HCT116 (cell line): Measurements from ENCODE around the gene SERPINE3. TPM values are rescaled to one million over a fixed set of nuclear protein-coding genes. Genes with fewer than 3 reads are reported as not detected.

Experiments used
- ATAC-seq: fragments of 200-7000 bp; cut with Tn5 transposase; 2 replicates; pipeline ENCODE4 v1.9.1; 2020; ENCODE audit warnings: mild to moderate bottlenecking, moderate library complexity
- BruUV-seq: library from RNA; stranded (reverse); fragments of 400-500 nt; replicated peaks from 2 replicates; lab custom pipeline; 2021; lab: Mats Ljungman, UMichigan
- CTCF ChIA-PET: fragments of 300-600 bp; sonication (Branson Sonifier 250); formaldehyde crosslinking; loops from one replicate; lab custom pipeline; 2021; ENCODE audit warnings: antibody characterized with exemption; lab: Charles Lee
- POLR2A ChIA-PET: fragments of 300-600, 350-600 bp; sonication (Branson Sonifier 250); formaldehyde crosslinking; loops from one replicate; lab custom pipeline; 2021; ENCODE audit warnings: antibody characterized with exemption; lab: Charles Lee
- RAD21 ChIA-PET, 2 experiments: fragments of 300-600 bp; sonication (Branson Sonifier 250); formaldehyde crosslinking; loops; one replicate each; lab custom pipeline; 2023; ENCODE audit warnings: low total read pairs in 2 of 2; ENCODE audit not compliant: uncharacterized antibody in 2 of 2, unreplicated experiment in 2 of 2, low non-redundant PET in 1 of 2; lab: Charles Lee
- DNase-seq: peaks from one replicate; pipeline ENCODE4 v3.0.0-alpha.2; 2010; ENCODE audit warnings: low read depth, low spot score
- H2AFZ ChIP-seq: fragments of 200-600 bp; shearing (Covaris generic), sonication (generic); 2 replicates; pipeline ENCODE4 v1.6.1; 2017; ENCODE audit warnings: low read depth, mixed run types, mixed read lengths, antibody characterized with exemption, low read length; ENCODE audit not compliant: poor library complexity, severe bottlenecking
- H3K27ac ChIP-seq: 2 replicates; pipeline ENCODE4 v1.5.1; 2012; ENCODE audit warnings: low read depth, low read length
- H3K27me3 ChIP-seq: fragments of 200-600 bp; sonication (generic); 2 replicates; pipeline ENCODE4 v1.6.1; 2016; ENCODE audit warnings: mixed run types, low read length, mixed read lengths; ENCODE audit not compliant: insufficient read depth
- H3K36me3 ChIP-seq, 2 experiments: fragments of 200-500 bp in 1 of 2; fragments of 200-600 bp in 1 of 2; sonication (Bioruptor generic) in 1 of 2; sonication (generic) in 1 of 2; 2 replicates each; pipeline versions ENCODE4 v1.5.1 to v1.6.1; 2014 to 2016; ENCODE audit warnings: low read length in 2 of 2, inconsistent platforms in 1 of 2, mixed read lengths in 1 of 2, mixed run types in 1 of 2; ENCODE audit not compliant: insufficient read depth in 2 of 2, control insufficient read depth in 1 of 2
- H3K4me1 ChIP-seq, 2 experiments: fragments of 200-600 bp in 1 of 2; sonication (generic) in 1 of 2; 2 replicates each; pipeline versions ENCODE4 v1.5.1 to v1.6.1; 2012 to 2017; ENCODE audit warnings: low read length in 2 of 2, inconsistent platforms in 1 of 2, mild to moderate bottlenecking in 1 of 2, mixed read lengths in 1 of 2, mixed run types in 1 of 2, moderate library complexity in 1 of 2; ENCODE audit not compliant: insufficient read depth in 2 of 2, control insufficient read depth in 1 of 2
- H3K4me2 ChIP-seq: fragments of 200-600 bp; sonication (generic); 2 replicates; pipeline ENCODE4 v1.6.1; 2017; ENCODE audit warnings: mixed run types, low read length, mixed read lengths
- H3K4me3 ChIP-seq, 2 experiments: fragments of 200-600 bp in 1 of 2; sonication (generic) in 1 of 2; replicated peaks in 1 of 2; 2 replicates each; pipeline ENCODE4 v1.5.1; 2011 to 2016; ENCODE audit warnings: low read length in 2 of 2, control low read depth in 1 of 2, low read depth in 1 of 2, mild to moderate bottlenecking in 1 of 2, mixed read lengths in 1 of 2, mixed run types in 1 of 2
- H3K79me2 ChIP-seq: fragments of 200-600 bp; sonication (generic); 2 replicates; pipeline ENCODE4 v1.6.1; 2017; ENCODE audit warnings: mild to moderate bottlenecking, mixed run types, low read length, moderate library complexity, mixed read lengths; ENCODE audit not compliant: insufficient read depth
- H3K9ac ChIP-seq: fragments of 200-600 bp; sonication (generic); 2 replicates; pipeline ENCODE4 v1.6.1; 2016; ENCODE audit warnings: low read length, mixed read lengths
- H3K9me2 ChIP-seq: fragments of 200-600 bp; sonication (generic), shearing (Covaris generic); 2 replicates; pipeline ENCODE4 v1.6.1; 2017; ENCODE audit warnings: mixed run types, mild to moderate bottlenecking, moderate library complexity; ENCODE audit not compliant: insufficient read depth
- H3K9me3 ChIP-seq, 2 experiments: fragments of 200-500 bp in 1 of 2; fragments of 200-600 bp in 1 of 2; sonication (Bioruptor generic) in 1 of 2; sonication (generic) in 1 of 2; 2 replicates each; pipeline ENCODE4 v1.6.1; 2014 to 2017; ENCODE audit warnings: low read length in 2 of 2, mixed read lengths in 2 of 2, inconsistent platforms in 1 of 2, low read depth in 1 of 2, mild to moderate bottlenecking in 1 of 2, mixed run types in 1 of 2, moderate library complexity in 1 of 2; ENCODE audit not compliant: control insufficient read depth in 1 of 2, insufficient read depth in 1 of 2
- H4K20me1 ChIP-seq: fragments of 200-600 bp; sonication (generic), shearing (Covaris generic); 2 replicates; pipeline ENCODE4 v1.6.1; 2017; ENCODE audit warnings: mixed run types, mild to moderate bottlenecking, moderate library complexity; ENCODE audit not compliant: insufficient read depth
- CBX3 ChIP-seq: IDR thresholded peaks from 2 replicates; pipeline ENCODE4 v1.6.1; 2012; ENCODE audit warnings: low read depth
- ELF1 ChIP-seq: IDR thresholded peaks from 2 replicates; pipeline ENCODE4 v1.6.1; 2012; ENCODE audit warnings: low read depth, borderline replicate concordance
- POLR2AphosphoS5 ChIP-seq: IDR thresholded peaks from 2 replicates; pipeline ENCODE4 v1.6.1; 2011; ENCODE audit warnings: mild to moderate bottlenecking, low read depth, low read length, moderate library complexity
- SRF ChIP-seq: IDR thresholded peaks from 2 replicates; pipeline ENCODE4 v1.6.1; 2012; ENCODE audit warnings: low read depth
- YY1 ChIP-seq: IDR thresholded peaks from 2 replicates; pipeline ENCODE4 v1.6.1; 2011; ENCODE audit warnings: low read length, low read depth, moderate library complexity, mild to moderate bottlenecking; ENCODE audit not compliant: insufficient replicate concordance; ENCODE audit errors: extremely low read depth
- ZFX ChIP-seq: fragments of 450-650 bp; IDR thresholded peaks from 2 replicates; pipeline ENCODE4 v1.6.1; 2017
- ZNF274 ChIP-seq: fragments of 200-500 bp; sonication (Bioruptor generic); IDR thresholded peaks from 2 replicates; pipeline ENCODE4 v1.6.1; 2014; ENCODE audit warnings: mild to moderate bottlenecking, low read depth, low read length, inconsistent platforms
- intact Hi-C: fragments of 100-400 bp; cut with micrococcal nuclease; formaldehyde crosslinking; loops from 2 replicates; pipeline ENCODE4 v1.10.0; 2022
- total RNA-seq: library from RNA; stranded (reverse); gene quantifications from one replicate; pipeline ENCODE4 v1.2.1, GENCODE V29; 2021; ENCODE audit not compliant: unreplicated experiment
- TF ChIP-seq, protein P1 (sequence below): IDR thresholded peaks from 2 replicates; pipeline ENCODE4 v1.6.1; 2011; ENCODE audit warnings: mild to moderate bottlenecking, low read length, moderate library complexity; ENCODE audit not compliant: insufficient replicate concordance; ENCODE audit errors: extremely low read depth
- TF ChIP-seq, protein P2 (sequence below): IDR thresholded peaks from 2 replicates; pipeline ENCODE4 v1.6.1; 2012; ENCODE audit warnings: low read depth
- TF ChIP-seq, protein P3 (sequence below): IDR thresholded peaks from 2 replicates; pipeline ENCODE4 v1.6.1; 2012

SERPINE3 gene
- total RNA-seq, 1 experiment from 2014 or later: not detected

DNA sequence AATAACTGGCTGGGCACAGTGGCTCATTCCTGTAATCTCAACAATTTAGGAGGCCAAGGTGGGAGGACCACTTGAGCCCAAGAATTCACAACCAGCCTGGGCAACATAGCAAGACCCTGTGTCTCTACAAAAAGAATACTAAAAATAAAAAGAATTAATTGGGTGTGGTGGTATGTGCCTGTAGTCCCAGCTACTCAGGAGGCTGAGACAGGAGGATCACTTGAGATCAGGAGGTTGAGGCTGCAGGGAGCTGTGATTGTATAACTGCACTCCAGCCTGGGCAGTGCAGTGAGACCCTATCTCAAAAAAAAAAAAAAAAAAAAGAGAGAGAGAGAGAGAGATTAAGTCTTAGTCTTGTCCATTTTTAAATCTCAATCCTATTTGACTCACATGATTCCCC, 35.6 kb upstream of the SERPINE3 start (continued):
- TF ChIP-seq POLR2AphosphoS5 (no peak), ZFX (no peak)
- TF ChIP-seq, all 23 proteins: peak for 0

DNA sequence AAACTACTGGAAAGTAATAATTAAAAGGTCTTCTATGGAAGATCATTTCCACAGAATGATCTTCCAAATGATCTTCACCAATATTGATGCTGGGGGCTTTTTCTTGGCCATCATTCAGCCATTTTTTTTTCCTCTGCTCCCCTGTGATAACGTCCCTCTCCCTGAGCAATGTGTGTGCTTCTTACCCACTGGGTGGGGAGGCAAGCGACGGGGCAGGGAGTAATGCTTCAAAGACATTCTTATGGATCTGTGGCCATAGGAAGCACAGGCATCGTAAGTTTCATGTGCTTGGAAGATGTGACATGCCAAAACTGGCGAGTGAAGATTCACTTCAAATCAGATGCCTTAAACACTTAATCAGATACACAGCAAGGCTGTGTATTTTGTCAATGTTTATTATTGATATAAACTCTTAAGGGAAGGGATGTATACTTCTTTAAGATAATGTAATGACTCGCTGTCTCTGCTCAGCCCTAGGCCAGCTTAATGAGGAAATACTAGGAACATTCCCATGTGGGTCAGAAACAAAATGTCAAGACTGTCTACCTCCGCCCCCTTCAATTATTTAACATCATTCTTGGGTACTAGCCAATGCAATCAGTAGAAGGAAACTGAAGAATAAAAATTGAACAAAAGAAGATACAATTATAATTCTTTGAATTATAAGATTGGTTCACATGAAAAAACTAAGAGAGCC, 34.1 kb upstream of the SERPINE3 start:
- H4K20me1 ChIP-seq: no peaks in the 10 kb centered on the region
- H2AFZ ChIP-seq: no peak overlapping the region
- no TSS peak for BruUV-seq
- no peaks in the 10 kb centered on the region for H3K36me3 ChIP-seq
- no peak overlapping the region for H3K27ac ChIP-seq
- DNase-seq (no peak), ATAC-seq (no peak)
- CTCF ChIA-PET: no interaction called here
- no peaks in the 10 kb centered on the region for H3K9me3 ChIP-seq
- RAD21 ChIA-PET: no interaction called here
- H3K4me1 ChIP-seq: no peaks in the 10 kb centered on the region
- no peaks in the 10 kb centered on the region for H3K79me2 ChIP-seq
- no peak overlapping the region for H3K4me3 ChIP-seq
- H3K4me2 ChIP-seq: no peak overlapping the region
- intact Hi-C loops: no loop called here
- POLR2A ChIA-PET: no interaction called here
- H3K9ac ChIP-seq: no peak overlapping the region
- no peaks in the 10 kb centered on the region for H3K27me3 ChIP-seq
- TF ChIP-seq ELF1: no peak
- TF ChIP-seq YY1: no peak
- TF ChIP-seq ZNF274: no peak
- no peak for TF ChIP-seq SRF
- TF ChIP-seq, protein P1, sequence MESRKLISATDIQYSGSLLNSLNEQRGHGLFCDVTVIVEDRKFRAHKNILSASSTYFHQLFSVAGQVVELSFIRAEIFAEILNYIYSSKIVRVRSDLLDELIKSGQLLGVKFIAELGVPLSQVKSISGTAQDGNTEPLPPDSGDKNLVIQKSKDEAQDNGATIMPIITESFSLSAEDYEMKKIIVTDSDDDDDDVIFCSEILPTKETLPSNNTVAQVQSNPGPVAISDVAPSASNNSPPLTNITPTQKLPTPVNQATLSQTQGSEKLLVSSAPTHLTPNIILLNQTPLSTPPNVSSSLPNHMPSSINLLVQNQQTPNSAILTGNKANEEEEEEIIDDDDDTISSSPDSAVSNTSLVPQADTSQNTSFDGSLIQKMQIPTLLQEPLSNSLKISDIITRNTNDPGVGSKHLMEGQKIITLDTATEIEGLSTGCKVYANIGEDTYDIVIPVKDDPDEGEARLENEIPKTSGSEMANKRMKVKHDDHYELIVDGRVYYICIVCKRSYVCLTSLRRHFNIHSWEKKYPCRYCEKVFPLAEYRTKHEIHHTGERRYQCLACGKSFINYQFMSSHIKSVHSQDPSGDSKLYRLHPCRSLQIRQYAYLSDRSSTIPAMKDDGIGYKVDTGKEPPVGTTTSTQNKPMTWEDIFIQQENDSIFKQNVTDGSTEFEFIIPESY: no peak
- TF ChIP-seq, protein P2, sequence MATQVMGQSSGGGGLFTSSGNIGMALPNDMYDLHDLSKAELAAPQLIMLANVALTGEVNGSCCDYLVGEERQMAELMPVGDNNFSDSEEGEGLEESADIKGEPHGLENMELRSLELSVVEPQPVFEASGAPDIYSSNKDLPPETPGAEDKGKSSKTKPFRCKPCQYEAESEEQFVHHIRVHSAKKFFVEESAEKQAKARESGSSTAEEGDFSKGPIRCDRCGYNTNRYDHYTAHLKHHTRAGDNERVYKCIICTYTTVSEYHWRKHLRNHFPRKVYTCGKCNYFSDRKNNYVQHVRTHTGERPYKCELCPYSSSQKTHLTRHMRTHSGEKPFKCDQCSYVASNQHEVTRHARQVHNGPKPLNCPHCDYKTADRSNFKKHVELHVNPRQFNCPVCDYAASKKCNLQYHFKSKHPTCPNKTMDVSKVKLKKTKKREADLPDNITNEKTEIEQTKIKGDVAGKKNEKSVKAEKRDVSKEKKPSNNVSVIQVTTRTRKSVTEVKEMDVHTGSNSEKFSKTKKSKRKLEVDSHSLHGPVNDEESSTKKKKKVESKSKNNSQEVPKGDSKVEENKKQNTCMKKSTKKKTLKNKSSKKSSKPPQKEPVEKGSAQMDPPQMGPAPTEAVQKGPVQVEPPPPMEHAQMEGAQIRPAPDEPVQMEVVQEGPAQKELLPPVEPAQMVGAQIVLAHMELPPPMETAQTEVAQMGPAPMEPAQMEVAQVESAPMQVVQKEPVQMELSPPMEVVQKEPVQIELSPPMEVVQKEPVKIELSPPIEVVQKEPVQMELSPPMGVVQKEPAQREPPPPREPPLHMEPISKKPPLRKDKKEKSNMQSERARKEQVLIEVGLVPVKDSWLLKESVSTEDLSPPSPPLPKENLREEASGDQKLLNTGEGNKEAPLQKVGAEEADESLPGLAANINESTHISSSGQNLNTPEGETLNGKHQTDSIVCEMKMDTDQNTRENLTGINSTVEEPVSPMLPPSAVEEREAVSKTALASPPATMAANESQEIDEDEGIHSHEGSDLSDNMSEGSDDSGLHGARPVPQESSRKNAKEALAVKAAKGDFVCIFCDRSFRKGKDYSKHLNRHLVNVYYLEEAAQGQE: no peak
- TF ChIP-seq, protein P3, sequence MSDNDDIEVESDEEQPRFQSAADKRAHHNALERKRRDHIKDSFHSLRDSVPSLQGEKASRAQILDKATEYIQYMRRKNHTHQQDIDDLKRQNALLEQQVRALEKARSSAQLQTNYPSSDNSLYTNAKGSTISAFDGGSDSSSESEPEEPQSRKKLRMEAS: no peak
- no peak for TF ChIP-seq CBX3
- TF ChIP-seq ZFX: no peak
- TF ChIP-seq, all 23 proteins: peak for 0
- H3K9me2 ChIP-seq: no peaks in the 10 kb centered on the region
